GM21367 (cell line): ENCODE data around the gene STAG3.

ENCODE experiments used
- ATAC-seq: cut with Tn5 transposase; IDR thresholded peaks from one replicate; pipeline ENCODE4 v1.9.1; 2021; ENCODE audit not compliant: unreplicated experiment

The STAG3 gene

GRCh38 chr7:100154651-100155491 is 22.8 kb upstream of the STAG3 start:
- ATAC-seq = no peak

GRCh38 chr7:100155553-100156317 is 22.0 kb upstream of the STAG3 start:
- ATAC-seq = no peak

GRCh38 chr7:100156331-100157068 is 21.2 kb upstream of the STAG3 start:
- ATAC-seq = no peak

GRCh38 chr7:100157069-100157333 is 20.7 kb upstream of the STAG3 start:
- ATAC-seq = no peak

GRCh38 chr7:100157334-100158228 is 20.1 kb upstream of the STAG3 start:
- ATAC-seq = no peak

- ATAC-seq = peak; percentile 63
Observed at GRCh38 chr7:100158229-100159098, 19.3 kb upstream of the STAG3 start, which contains the start of gene TRAPPC14. TRAPPC14 (minus strand) TSS chr7:100158723; CDS start chr7:100158499, 224 bp downstream.

GRCh38 chr7:100159099-100159623 is 18.6 kb upstream of the STAG3 start:
- ATAC-seq = no peak

- no peak for ATAC-seq
Observed at GRCh38 chr7:100160067-100160466, 17.7 kb upstream of the STAG3 start.

GRCh38 chr7:100163006-100163531 is 14.6 kb upstream of the STAG3 start:
- no peak for ATAC-seq

- ATAC-seq = no peak
Observed at GRCh38 chr7:100163871-100164270, 13.8 kb upstream of the STAG3 start.

GRCh38 chr7:100166317-100166940 is 11.3 kb upstream of the STAG3 start:
- no peak for ATAC-seq

- ATAC-seq = no peak
Observed at GRCh38 chr7:100166970-100167911, 10.5 kb upstream of the STAG3 start.

GRCh38 chr7:100167912-100168323 is 9.8 kb upstream of the STAG3 start:
- no peak for ATAC-seq

GRCh38 chr7:100169147-100169850 is 8.4 kb upstream of the STAG3 start:
- no peak for ATAC-seq

GRCh38 chr7:100170101-100170897 is 7.4 kb upstream of the STAG3 start:
- ATAC-seq = no peak

GRCh38 chr7:100171087-100171681 is 6.5 kb upstream of the STAG3 start:
- no peak for ATAC-seq
